Fibroblast of lung (primary cell): ENCODE data around the gene PPP1R16B. TPM values are rescaled to one million over a fixed set of nuclear protein-coding genes. Genes with fewer than 3 reads are reported as not detected.

Source experiments
- DNase-seq, 2 donors: peaks; one replicate each; pipeline versions ENCODE4 v3.0.0 to v3.0.0-alpha.2; 2010; ENCODE audit warnings: low read depth in 2 of 2
- H2AFZ ChIP-seq: 2 replicates; pipeline ENCODE4 v1.5.1; 2012; ENCODE audit warnings: low read length, control low read depth, inconsistent platforms
- H3K27ac ChIP-seq: 2 replicates; pipeline ENCODE4 v1.5.1; 2011; ENCODE audit warnings: low read length, control low read depth; ENCODE audit not compliant: insufficient read depth
- H3K27me3 ChIP-seq: 2 replicates; pipeline ENCODE4 v1.5.1; 2011; ENCODE audit warnings: mild to moderate bottlenecking, low read length; ENCODE audit not compliant: control insufficient read depth, insufficient read depth
- H3K36me3 ChIP-seq: 2 replicates; pipeline ENCODE4 v1.5.1; 2011; ENCODE audit warnings: low read length; ENCODE audit not compliant: control insufficient read depth, insufficient read depth
- H3K4me1 ChIP-seq: 2 replicates; pipeline ENCODE4 v1.5.1; 2011; ENCODE audit warnings: low read length; ENCODE audit not compliant: control insufficient read depth, insufficient read depth; ENCODE audit errors: extremely low read depth
- H3K4me2 ChIP-seq: 2 replicates; pipeline ENCODE4 v1.5.1; 2011; ENCODE audit warnings: low read length, control low read depth; ENCODE audit not compliant: insufficient read depth; ENCODE audit errors: extremely low read depth
- H3K4me3 ChIP-seq, 4 experiments: fragments of 200-600 bp in 1 of 4; sonication (generic) in 1 of 4; replicated peaks in 1 of 4; 2 replicates each; pipeline ENCODE4 v1.5.1; 2011 to 2016; ENCODE audit warnings: low read length in 4 of 4, low read depth in 3 of 4, mild to moderate bottlenecking in 3 of 4, control low read depth in 2 of 4, inconsistent platforms in 1 of 4, mixed read lengths in 1 of 4; ENCODE audit not compliant: insufficient read depth in 1 of 4; ENCODE audit errors: control extremely low read depth in 1 of 4
- H3K79me2 ChIP-seq: 2 replicates; pipeline ENCODE4 v1.5.1; 2012; ENCODE audit warnings: mild to moderate bottlenecking, low read length, inconsistent platforms; ENCODE audit not compliant: control insufficient read depth, insufficient read depth
- H3K9ac ChIP-seq: 2 replicates; pipeline ENCODE4 v1.5.1; 2011; ENCODE audit warnings: mild to moderate bottlenecking, low read length, control low read depth; ENCODE audit not compliant: insufficient read depth
- H3K9me3 ChIP-seq: 2 replicates; pipeline ENCODE4 v1.5.1; 2012; ENCODE audit warnings: low read depth, low read length; ENCODE audit not compliant: control insufficient read depth, insufficient read depth
- H4K20me1 ChIP-seq: 2 replicates; pipeline ENCODE4 v1.5.1; 2011; ENCODE audit warnings: low read length; ENCODE audit not compliant: control insufficient read depth, insufficient read depth; ENCODE audit errors: extremely low read depth
- CTCF ChIP-seq, 2 donors: IDR thresholded peaks in 1 of 2; conservative IDR thresholded peaks in 1 of 2; 1 replicate in 1 of 2; 2 replicates in 1 of 2; pipeline ENCODE4 v1.5.1; 2011 to 2012; ENCODE audit warnings: low read length in 2 of 2, control low read depth in 1 of 2, inconsistent platforms in 1 of 2, low read depth in 1 of 2, mild to moderate bottlenecking in 1 of 2
- EZH2 ChIP-seq: IDR thresholded peaks from 2 replicates; pipeline ENCODE4 v1.5.1; 2012; ENCODE audit warnings: low read length, control low read depth, mild to moderate bottlenecking; ENCODE audit errors: missing control alignments
- polyA plus RNA-seq, 2 donors: library from polyadenylated mRNA; depleted of rRNA in 1 of 2; stranded (reverse) in 1 of 2; unstranded in 1 of 2; fragments of >200 nt; gene quantifications; 2 replicates each; pipeline ENCODE4 v1.2.1, GENCODE V29; 2011 to 2012; ENCODE audit warnings: missing spikeins in 1 of 2
- total RNA-seq: library from RNA; depleted of rRNA; stranded (reverse); fragments of >200 nt; gene quantifications from 2 replicates; pipeline ENCODE4 v1.2.1, GENCODE V29; 2014

PPP1R16B gene
- total and polyA plus RNA-seq, 2 donors (not counting 1 experiment from before 2014, with no cell fraction given), result under 0.01 TPM; not detected in 1

GRCh38 chr20:38952153-38952552 lies 146.7 kb downstream of the PPP1R16B start:
- no peaks in the 10 kb centered on the region for H3K9me3 ChIP-seq

GRCh38 chr20:38953630-38954340 lies 148.3 kb downstream of the PPP1R16B start:
- H4K20me1 ChIP-seq, result no peaks in the 10 kb centered on the region
- TF ChIP-seq CTCF (conservative IDR thresholded peaks at IDR 0.05 in 1 of 2, IDR thresholded peaks at IDR 0.05 in 1 of 2; ENCODE audit: low read depth in 1 of 2, low read length in 2 of 2) (no peak), EZH2 (no peak)
- no peaks in the 10 kb centered on the region for H3K9me3 ChIP-seq
- H3K27me3 ChIP-seq, result no peaks in the 10 kb centered on the region
- peaks cover 10% of the 10 kb centered on the region for H3K36me3 ChIP-seq
- no peak overlapping the region for H3K9ac ChIP-seq
- no peak overlapping the region for H2AFZ ChIP-seq
- H3K4me2 ChIP-seq, result no peak overlapping the region
- no peaks in the 10 kb centered on the region for H3K4me1 ChIP-seq
- DNase-seq, result no peak
- H3K79me2 ChIP-seq, result no peaks in the 10 kb centered on the region
- no peak overlapping the region for H3K4me3 ChIP-seq
- no peak overlapping the region for H3K27ac ChIP-seq

More at GRCh38 chr20:38952153-38952552, 146.7 kb downstream of the PPP1R16B start:
- no peak for DNase-seq
- Histone ChIP-seq H2AFZ (no peak overlapping the region), H3K4me2 (no peak overlapping the region), H3K36me3 (peaks cover 13% of the 10 kb centered on the region), H3K9ac (no peak overlapping the region), H3K4me1 (no peaks in the 10 kb centered on the region), H3K27me3 (no peaks in the 10 kb centered on the region), H3K27ac (no peak overlapping the region), H3K79me2 (peaks cover 3% of the 10 kb centered on the region), H4K20me1 (no peaks in the 10 kb centered on the region), H3K4me3 (no peak overlapping the region)
- TF ChIP-seq CTCF (conservative IDR thresholded peaks at IDR 0.05 in 1 of 2, IDR thresholded peaks at IDR 0.05 in 1 of 2; ENCODE audit: low read depth in 1 of 2, low read length in 2 of 2), result no peak
- TF ChIP-seq EZH2, result no peak

- TF ChIP-seq EZH2, result no peak
- TF ChIP-seq CTCF (conservative IDR thresholded peaks at IDR 0.05 in 1 of 2, IDR thresholded peaks at IDR 0.05 in 1 of 2; ENCODE audit: low read depth in 1 of 2, low read length in 2 of 2), result no peak
- Histone ChIP-seq H3K27ac (no peak overlapping the region), H3K4me3 (no peak overlapping the region), H3K27me3 (no peaks in the 10 kb centered on the region), H4K20me1 (no peaks in the 10 kb centered on the region), H3K4me2 (no peak overlapping the region), H3K36me3 (no peaks in the 10 kb centered on the region), H3K79me2 (peaks cover 1% of the 10 kb centered on the region), H3K9ac (no peak overlapping the region), H3K4me1 (no peaks in the 10 kb centered on the region), H2AFZ (no peak overlapping the region), H3K9me3 (no peaks in the 10 kb centered on the region)
- DNase-seq, result no peak
Measured at GRCh38 chr20:38957235-38957876, 151.9 kb downstream of the PPP1R16B start.
